ENCODE measurements around the gene SIRT7. TPM values are rescaled to one million over a fixed set of nuclear protein-coding genes. Genes with fewer than 3 reads are reported as not detected.

The SIRT7 gene
- total RNA-seq, 4 donors from 2014 or later = 15.4 to 25.7 (median 20.2) TPM

- no peak for DNase-seq (ENCODE audit: low spot score)
- no peak for ATAC-seq (ENCODE audit: low FRiP score)
- TF ChIP-seq CTCF (IDR thresholded peaks at IDR 0.05) = no peak
These were observed 24.2 kb upstream of the SIRT7 start for GRCh38 chr17:81942167-81942553.

GRCh38 chr17:81941484-81942166 is 23.6 kb upstream of the SIRT7 start:
- ATAC-seq (ENCODE audit: low FRiP score) = no peak
- TF ChIP-seq CTCF (IDR thresholded peaks at IDR 0.05) = no peak

GRCh38 chr17:81940538-81941483 is 22.8 kb upstream of the SIRT7 start:
- no peak for ATAC-seq (ENCODE audit: low FRiP score)

More at GRCh38 chr17:81941484-81942166, 23.6 kb upstream of the SIRT7 start:
- no peak for DNase-seq (ENCODE audit: low spot score)

GRCh38 chr17:81939881-81940385 is 22.0 kb upstream of the SIRT7 start:
- TF ChIP-seq CTCF (IDR thresholded peaks at IDR 0.05) = no peak
- DNase-seq (ENCODE audit: low spot score) (no peak), ATAC-seq (ENCODE audit: low FRiP score) (peak; percentile 55)

More at GRCh38 chr17:81940538-81941483, 22.8 kb upstream of the SIRT7 start:
- no peak for DNase-seq (ENCODE audit: low spot score)
- no peak for TF ChIP-seq CTCF (IDR thresholded peaks at IDR 0.05)

- no peak for TF ChIP-seq CTCF (IDR thresholded peaks at IDR 0.05)
- DNase-seq (ENCODE audit: low spot score) = no peak
- no peak for ATAC-seq (ENCODE audit: low FRiP score)
These were observed 21.2 kb upstream of the SIRT7 start for GRCh38 chr17:81939218-81939617.

GRCh38 chr17:81935709-81936084 is 17.7 kb upstream of the SIRT7 start:
- TF ChIP-seq CTCF (IDR thresholded peaks at IDR 0.05) = no peak
- no peak for DNase-seq (ENCODE audit: low spot score)
- no peak for ATAC-seq (ENCODE audit: low FRiP score)
